ENCODE data around the gene AP5B1.

DNA sequence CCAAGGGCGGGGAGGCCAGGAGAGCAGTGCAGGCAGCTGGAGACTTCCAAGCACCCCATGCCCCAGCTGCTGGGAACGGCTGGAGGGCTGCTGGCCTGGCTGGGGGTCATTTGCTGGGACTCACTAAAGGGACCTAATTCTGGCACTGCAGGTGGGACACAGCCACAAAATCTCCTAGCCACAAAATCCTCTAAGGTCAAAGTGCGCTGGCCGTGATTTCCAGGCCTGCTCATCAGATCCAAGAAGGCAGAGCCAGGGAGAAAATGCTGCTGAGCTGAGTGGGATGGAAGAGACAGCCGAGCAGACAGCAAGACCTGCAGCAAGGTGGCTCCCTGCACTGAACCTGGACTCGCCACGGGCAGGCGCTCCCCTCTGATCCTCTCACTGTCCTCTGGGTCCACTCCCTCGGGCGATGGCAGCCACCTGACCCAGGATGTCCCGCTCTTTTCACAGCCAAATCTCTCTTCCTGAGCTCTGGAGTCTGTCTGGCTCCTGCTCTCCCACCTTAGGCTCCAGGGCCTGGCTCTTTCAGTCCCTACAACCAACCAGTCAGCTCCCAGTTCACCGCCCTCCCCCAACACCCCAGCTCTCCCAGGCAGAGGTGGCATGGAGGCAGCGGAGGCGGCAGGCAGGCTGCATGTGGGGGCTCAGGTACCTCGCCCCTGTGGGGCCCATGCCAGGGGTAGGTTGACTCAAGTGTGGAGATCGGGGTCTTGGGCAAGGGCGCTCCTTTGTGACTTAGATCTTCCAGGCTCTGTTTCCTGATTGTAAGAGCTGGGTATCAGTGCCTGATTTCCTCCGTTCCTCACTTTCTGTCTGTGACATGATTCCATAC is 20.6 kb upstream of the AP5B1 start:
- TF ChIP-seq, protein P1, sequence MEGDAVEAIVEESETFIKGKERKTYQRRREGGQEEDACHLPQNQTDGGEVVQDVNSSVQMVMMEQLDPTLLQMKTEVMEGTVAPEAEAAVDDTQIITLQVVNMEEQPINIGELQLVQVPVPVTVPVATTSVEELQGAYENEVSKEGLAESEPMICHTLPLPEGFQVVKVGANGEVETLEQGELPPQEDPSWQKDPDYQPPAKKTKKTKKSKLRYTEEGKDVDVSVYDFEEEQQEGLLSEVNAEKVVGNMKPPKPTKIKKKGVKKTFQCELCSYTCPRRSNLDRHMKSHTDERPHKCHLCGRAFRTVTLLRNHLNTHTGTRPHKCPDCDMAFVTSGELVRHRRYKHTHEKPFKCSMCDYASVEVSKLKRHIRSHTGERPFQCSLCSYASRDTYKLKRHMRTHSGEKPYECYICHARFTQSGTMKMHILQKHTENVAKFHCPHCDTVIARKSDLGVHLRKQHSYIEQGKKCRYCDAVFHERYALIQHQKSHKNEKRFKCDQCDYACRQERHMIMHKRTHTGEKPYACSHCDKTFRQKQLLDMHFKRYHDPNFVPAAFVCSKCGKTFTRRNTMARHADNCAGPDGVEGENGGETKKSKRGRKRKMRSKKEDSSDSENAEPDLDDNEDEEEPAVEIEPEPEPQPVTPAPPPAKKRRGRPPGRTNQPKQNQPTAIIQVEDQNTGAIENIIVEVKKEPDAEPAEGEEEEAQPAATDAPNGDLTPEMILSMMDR (conservative IDR thresholded peaks at IDR 0.05; ENCODE audit: low read depth in 2 of 2), result no peak
- TF ChIP-seq, protein P2, sequence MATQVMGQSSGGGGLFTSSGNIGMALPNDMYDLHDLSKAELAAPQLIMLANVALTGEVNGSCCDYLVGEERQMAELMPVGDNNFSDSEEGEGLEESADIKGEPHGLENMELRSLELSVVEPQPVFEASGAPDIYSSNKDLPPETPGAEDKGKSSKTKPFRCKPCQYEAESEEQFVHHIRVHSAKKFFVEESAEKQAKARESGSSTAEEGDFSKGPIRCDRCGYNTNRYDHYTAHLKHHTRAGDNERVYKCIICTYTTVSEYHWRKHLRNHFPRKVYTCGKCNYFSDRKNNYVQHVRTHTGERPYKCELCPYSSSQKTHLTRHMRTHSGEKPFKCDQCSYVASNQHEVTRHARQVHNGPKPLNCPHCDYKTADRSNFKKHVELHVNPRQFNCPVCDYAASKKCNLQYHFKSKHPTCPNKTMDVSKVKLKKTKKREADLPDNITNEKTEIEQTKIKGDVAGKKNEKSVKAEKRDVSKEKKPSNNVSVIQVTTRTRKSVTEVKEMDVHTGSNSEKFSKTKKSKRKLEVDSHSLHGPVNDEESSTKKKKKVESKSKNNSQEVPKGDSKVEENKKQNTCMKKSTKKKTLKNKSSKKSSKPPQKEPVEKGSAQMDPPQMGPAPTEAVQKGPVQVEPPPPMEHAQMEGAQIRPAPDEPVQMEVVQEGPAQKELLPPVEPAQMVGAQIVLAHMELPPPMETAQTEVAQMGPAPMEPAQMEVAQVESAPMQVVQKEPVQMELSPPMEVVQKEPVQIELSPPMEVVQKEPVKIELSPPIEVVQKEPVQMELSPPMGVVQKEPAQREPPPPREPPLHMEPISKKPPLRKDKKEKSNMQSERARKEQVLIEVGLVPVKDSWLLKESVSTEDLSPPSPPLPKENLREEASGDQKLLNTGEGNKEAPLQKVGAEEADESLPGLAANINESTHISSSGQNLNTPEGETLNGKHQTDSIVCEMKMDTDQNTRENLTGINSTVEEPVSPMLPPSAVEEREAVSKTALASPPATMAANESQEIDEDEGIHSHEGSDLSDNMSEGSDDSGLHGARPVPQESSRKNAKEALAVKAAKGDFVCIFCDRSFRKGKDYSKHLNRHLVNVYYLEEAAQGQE (IDR thresholded peaks at IDR 0.05; ENCODE audit: unreplicated experiment), result no peak
- TF ChIP-seq EZH2 (IDR thresholded peaks at IDR 0.05; ENCODE audit: low read depth, unreplicated experiment) (no peak), POLR2AphosphoS5 (IDR thresholded peaks at IDR 0.05; ENCODE audit: low read depth) (no peak), STAT1 (IDR thresholded peaks at IDR 0.05; ENCODE audit: unreplicated experiment) (no peak), EZH2phosphoT487 (IDR thresholded peaks at IDR 0.05; ENCODE audit: unreplicated experiment) (no peak)

All from GM23338 (cell line).